Upper lobe of left lung (tissue), 4 donors: ENCODE measurements around the gene APOC1.

Experiments used
- CTCF ChIP-seq, 6 experiments: fragments of 450-650 bp in 4 of 6; fragments of 200-600 bp in 2 of 6; sonication (generic) in 2 of 6; IDR thresholded peaks; one replicate each; pipeline ENCODE4 v1.5.1; 2016 to 2019; ENCODE audit warnings: antibody characterized with exemption in 6 of 6
- EP300 ChIP-seq, 4 donors: sonication (generic); formaldehyde crosslinking; IDR thresholded peaks; one replicate each; pipeline ENCODE4 v1.5.1; 2017; ENCODE audit warnings: antibody characterized with exemption in 4 of 4, control low read depth in 2 of 4
- POLR2A ChIP-seq, 4 donors: fragments of 450-650 bp; IDR thresholded peaks; one replicate each; pipeline ENCODE4 v1.5.1; 2016 to 2017; ENCODE audit warnings: antibody characterized with exemption in 4 of 4, mild to moderate bottlenecking in 2 of 4
- POLR2AphosphoS5 ChIP-seq, 2 donors: sonication (generic); formaldehyde crosslinking; IDR thresholded peaks; one replicate each; pipeline ENCODE4 v1.5.1; 2017; ENCODE audit warnings: antibody characterized with exemption in 2 of 2

- TF ChIP-seq CTCF (IDR thresholded peaks at IDR 0.05) (no peak), POLR2A (IDR thresholded peaks at IDR 0.05) (no peak), EP300 (IDR thresholded peaks at IDR 0.05) (no peak), POLR2AphosphoS5 (IDR thresholded peaks at IDR 0.05) (no peak)
Observed at GRCh38 chr19:44930088-44930487, 15.7 kb downstream of the APOC1 start.
